ENCODE results near the gene PDE4D.

Gene PDE4D

DNA sequence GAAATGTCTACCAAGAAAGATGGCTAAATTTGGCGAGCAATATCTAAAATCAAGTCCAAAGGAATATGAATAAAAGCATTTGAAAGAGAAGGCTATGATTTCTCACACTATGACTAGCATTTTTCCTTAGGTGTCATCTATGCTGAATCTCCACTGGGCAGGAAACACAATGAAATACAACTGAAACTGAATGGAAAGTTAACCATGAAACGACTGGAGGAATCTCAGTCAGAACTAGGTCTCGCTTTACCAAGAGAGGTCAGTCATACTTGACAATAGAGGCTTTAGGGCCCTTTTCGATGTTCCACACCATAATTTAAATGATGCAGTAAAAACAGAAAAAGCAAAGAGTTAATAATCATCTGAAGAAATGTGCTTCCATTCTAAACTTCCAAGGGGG lies 339.0 kb downstream of the PDE4D start:
- no peak for TF ChIP-seq EZH2 (optimal IDR thresholded peaks at IDR 0.05; ENCODE audit: low read depth, low read length)
- TF ChIP-seq EZH2phosphoT487 (IDR thresholded peaks at IDR 0.05; ENCODE audit: low read length): no peak
- TF ChIP-seq, protein P1, sequence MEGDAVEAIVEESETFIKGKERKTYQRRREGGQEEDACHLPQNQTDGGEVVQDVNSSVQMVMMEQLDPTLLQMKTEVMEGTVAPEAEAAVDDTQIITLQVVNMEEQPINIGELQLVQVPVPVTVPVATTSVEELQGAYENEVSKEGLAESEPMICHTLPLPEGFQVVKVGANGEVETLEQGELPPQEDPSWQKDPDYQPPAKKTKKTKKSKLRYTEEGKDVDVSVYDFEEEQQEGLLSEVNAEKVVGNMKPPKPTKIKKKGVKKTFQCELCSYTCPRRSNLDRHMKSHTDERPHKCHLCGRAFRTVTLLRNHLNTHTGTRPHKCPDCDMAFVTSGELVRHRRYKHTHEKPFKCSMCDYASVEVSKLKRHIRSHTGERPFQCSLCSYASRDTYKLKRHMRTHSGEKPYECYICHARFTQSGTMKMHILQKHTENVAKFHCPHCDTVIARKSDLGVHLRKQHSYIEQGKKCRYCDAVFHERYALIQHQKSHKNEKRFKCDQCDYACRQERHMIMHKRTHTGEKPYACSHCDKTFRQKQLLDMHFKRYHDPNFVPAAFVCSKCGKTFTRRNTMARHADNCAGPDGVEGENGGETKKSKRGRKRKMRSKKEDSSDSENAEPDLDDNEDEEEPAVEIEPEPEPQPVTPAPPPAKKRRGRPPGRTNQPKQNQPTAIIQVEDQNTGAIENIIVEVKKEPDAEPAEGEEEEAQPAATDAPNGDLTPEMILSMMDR (IDR thresholded peaks at IDR 0.05; ENCODE audit: low read length): no peak
- Histone ChIP-seq H3K36me3 (replicated peaks; ENCODE audit: insufficient read depth, low read length) (no peaks in the 10 kb centered on the region), H3K9me2 (replicated peaks; ENCODE audit: insufficient read depth, low read length) (no peaks in the 10 kb centered on the region), H3K9ac (ENCODE audit: low read length) (no peak overlapping the region), H3K4me3 (ENCODE audit: low read length) (no peak overlapping the region), H3F3A (ENCODE audit: insufficient read depth, low read length) (0 out of 2 replicates have a peak, but pooled peaks cover 5% of the 10 kb centered on the region), H2AFZ (ENCODE audit: low read length) (no peak overlapping the region), H3K9me3 (replicated peaks; ENCODE audit: insufficient read depth, low read length) (no peaks in the 10 kb centered on the region), H3K4me1 (ENCODE audit: low read length) (peaks cover 26% of the 10 kb centered on the region), H3K4me2 (ENCODE audit: low read depth, low read length) (no peak overlapping the region), H3K79me2 (ENCODE audit: low read length) (no peaks in the 10 kb centered on the region), H3K27me3 (replicated peaks; ENCODE audit: insufficient read depth, low read length) (no peaks in the 10 kb centered on the region), H3K27ac (ENCODE audit: low read length) (no peak overlapping the region), H4K20me1 (ENCODE audit: insufficient read depth, low read length) (no peaks in the 10 kb centered on the region)
- no peak for DNase-seq

DNA sequence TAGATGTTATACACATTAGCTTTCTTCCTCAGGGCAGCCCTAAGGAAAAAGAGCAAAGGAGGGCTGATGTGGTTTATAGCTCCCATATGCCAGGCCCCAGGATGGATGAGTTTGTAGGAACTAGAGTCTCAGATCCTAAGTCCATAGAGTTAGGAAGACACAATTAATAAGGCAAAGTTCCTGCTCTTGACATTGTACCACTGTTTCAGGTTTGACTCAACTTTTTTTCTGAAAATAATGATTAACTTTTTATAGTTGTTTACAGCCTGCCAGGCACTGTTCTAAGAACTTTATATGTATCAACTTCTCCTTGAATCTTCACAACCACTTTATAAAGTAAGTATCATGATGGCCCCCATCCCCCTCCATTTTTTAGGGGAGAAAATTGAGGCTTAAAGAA lies 339.5 kb downstream of the PDE4D start:
- Histone ChIP-seq H3K4me3 (ENCODE audit: low read length) (no peak overlapping the region), H3K27ac (ENCODE audit: low read length) (no peak overlapping the region), H3K9ac (ENCODE audit: low read length) (no peak overlapping the region), H3K4me2 (ENCODE audit: low read depth, low read length) (no peak overlapping the region), H3K9me2 (replicated peaks; ENCODE audit: insufficient read depth, low read length) (no peaks in the 10 kb centered on the region), H3K27me3 (replicated peaks; ENCODE audit: insufficient read depth, low read length) (no peaks in the 10 kb centered on the region), H2AFZ (ENCODE audit: low read length) (no peak overlapping the region), H3K79me2 (ENCODE audit: low read length) (no peaks in the 10 kb centered on the region), H3K9me3 (replicated peaks; ENCODE audit: insufficient read depth, low read length) (no peaks in the 10 kb centered on the region), H3K4me1 (ENCODE audit: low read length) (peaks cover 26% of the 10 kb centered on the region), H4K20me1 (ENCODE audit: insufficient read depth, low read length) (no peaks in the 10 kb centered on the region), H3F3A (ENCODE audit: insufficient read depth, low read length) (0 out of 2 replicates have a peak, but pooled peaks cover 5% of the 10 kb centered on the region), H3K36me3 (replicated peaks; ENCODE audit: insufficient read depth, low read length) (no peaks in the 10 kb centered on the region)
- no peak for TF ChIP-seq EZH2phosphoT487 (IDR thresholded peaks at IDR 0.05; ENCODE audit: low read length)
- TF ChIP-seq, protein P1 (IDR thresholded peaks at IDR 0.05; ENCODE audit: low read length): no peak
- TF ChIP-seq EZH2 (optimal IDR thresholded peaks at IDR 0.05; ENCODE audit: low read depth, low read length): no peak
- DNase-seq: no peak

DNA sequence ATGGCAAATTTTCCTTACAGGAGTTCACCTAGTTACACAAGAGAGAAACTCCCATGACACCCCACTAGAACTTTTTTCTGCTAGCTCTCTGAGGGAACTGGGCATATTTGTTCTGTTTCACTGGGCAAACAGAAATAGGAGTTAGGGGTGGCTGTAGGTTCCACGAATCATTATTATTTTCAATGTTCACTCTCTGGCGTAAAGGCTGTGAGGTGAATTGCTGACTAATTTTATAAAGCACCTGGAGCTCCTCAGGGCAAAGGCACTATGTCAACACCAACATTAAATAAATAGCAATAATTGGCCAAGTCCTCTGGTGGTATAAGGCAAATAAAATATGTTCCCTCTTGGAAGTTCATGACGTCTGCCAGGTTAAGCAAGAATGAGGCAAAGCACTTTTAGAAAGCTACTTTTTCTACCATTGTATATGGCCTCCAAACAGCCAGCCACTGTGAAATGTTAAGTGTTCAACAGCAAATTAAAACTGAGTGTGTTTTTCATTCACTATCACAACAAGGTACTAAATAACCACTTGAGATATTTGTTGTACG lies 344.6 kb downstream of the PDE4D start:
- H3K27me3 ChIP-seq (replicated peaks; ENCODE audit: insufficient read depth, low read length): no peaks in the 10 kb centered on the region
- H3K27ac ChIP-seq (ENCODE audit: low read length): no peak overlapping the region
- no peaks in the 10 kb centered on the region for H3F3A ChIP-seq (ENCODE audit: insufficient read depth, low read length)
- no peaks in the 10 kb centered on the region for H4K20me1 ChIP-seq (ENCODE audit: insufficient read depth, low read length)
- no peak for TF ChIP-seq EZH2phosphoT487 (IDR thresholded peaks at IDR 0.05; ENCODE audit: low read length)
- TF ChIP-seq, protein P1 (IDR thresholded peaks at IDR 0.05; ENCODE audit: low read length): no peak
- TF ChIP-seq EZH2 (optimal IDR thresholded peaks at IDR 0.05; ENCODE audit: low read depth, low read length): no peak
- H3K36me3 ChIP-seq (replicated peaks; ENCODE audit: insufficient read depth, low read length): no peaks in the 10 kb centered on the region
- H3K4me3 ChIP-seq (ENCODE audit: low read length): no peak overlapping the region
- DNase-seq: no peak
- H3K4me2 ChIP-seq (ENCODE audit: low read depth, low read length): no peak overlapping the region
- no peaks in the 10 kb centered on the region for H3K9me3 ChIP-seq (replicated peaks; ENCODE audit: insufficient read depth, low read length)
- H3K4me1 ChIP-seq (ENCODE audit: low read length): no peaks in the 10 kb centered on the region
- no peaks in the 10 kb centered on the region for H3K9me2 ChIP-seq (replicated peaks; ENCODE audit: insufficient read depth, low read length)
- H3K79me2 ChIP-seq (ENCODE audit: low read length): no peaks in the 10 kb centered on the region
- H3K9ac ChIP-seq (ENCODE audit: low read length): no peak overlapping the region
- H2AFZ ChIP-seq (ENCODE audit: low read length): no peak overlapping the region

Measured in MM.1S (cell line).